ENCODE measurements around the gene PXMP2. TPM values are rescaled to one million over a fixed set of nuclear protein-coding genes. Genes with fewer than 3 reads are reported as not detected.

PXMP2 gene
- polyA plus RNA-seq, 1 experiment = 22.3 TPM

DNA sequence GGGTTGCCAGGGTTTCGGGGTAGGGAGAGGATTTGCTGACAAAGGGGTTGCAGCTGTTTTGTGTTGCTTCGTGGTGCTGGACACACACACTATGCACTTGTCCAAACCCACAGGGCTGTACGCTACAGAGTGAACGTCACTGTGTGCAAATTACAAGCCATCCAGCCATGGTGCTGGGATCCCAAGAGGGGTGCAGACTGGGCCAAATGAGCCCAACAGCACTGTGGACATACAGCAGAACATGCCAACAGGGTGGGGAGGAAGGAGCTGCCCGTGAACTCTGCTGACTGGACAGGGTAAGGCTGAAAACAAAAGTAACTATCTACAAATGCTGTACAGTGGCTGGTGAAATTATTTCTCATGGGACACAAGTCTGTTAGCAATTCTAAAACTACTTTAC is 25.4 kb upstream of the PXMP2 start:
- ChIA-PET CTCF (interaction anchor here (1.1 kb wide), 1 partner anchor 23 kb away, joined by 3 read pairs; no protein-coding TSS in a partner anchor), POLR2A (no interaction called here)
- H3K4me3 ChIP-seq (ENCODE audit: low read depth, low read length) = no peak overlapping the region
- TF ChIP-seq, protein P1, sequence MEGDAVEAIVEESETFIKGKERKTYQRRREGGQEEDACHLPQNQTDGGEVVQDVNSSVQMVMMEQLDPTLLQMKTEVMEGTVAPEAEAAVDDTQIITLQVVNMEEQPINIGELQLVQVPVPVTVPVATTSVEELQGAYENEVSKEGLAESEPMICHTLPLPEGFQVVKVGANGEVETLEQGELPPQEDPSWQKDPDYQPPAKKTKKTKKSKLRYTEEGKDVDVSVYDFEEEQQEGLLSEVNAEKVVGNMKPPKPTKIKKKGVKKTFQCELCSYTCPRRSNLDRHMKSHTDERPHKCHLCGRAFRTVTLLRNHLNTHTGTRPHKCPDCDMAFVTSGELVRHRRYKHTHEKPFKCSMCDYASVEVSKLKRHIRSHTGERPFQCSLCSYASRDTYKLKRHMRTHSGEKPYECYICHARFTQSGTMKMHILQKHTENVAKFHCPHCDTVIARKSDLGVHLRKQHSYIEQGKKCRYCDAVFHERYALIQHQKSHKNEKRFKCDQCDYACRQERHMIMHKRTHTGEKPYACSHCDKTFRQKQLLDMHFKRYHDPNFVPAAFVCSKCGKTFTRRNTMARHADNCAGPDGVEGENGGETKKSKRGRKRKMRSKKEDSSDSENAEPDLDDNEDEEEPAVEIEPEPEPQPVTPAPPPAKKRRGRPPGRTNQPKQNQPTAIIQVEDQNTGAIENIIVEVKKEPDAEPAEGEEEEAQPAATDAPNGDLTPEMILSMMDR (IDR thresholded peaks at IDR 0.05; ENCODE audit: insufficient read depth, low read depth, low read length) = no peak
- no peaks in the 10 kb centered on the region for H3K27me3 ChIP-seq (ENCODE audit: control insufficient read depth, insufficient read depth, low read length)
- no peak for DNase-seq (ENCODE audit: low read depth)
- peaks cover 18% of the 10 kb centered on the region for H3K36me3 ChIP-seq (ENCODE audit: control insufficient read depth, insufficient read depth, low read length)

DNA sequence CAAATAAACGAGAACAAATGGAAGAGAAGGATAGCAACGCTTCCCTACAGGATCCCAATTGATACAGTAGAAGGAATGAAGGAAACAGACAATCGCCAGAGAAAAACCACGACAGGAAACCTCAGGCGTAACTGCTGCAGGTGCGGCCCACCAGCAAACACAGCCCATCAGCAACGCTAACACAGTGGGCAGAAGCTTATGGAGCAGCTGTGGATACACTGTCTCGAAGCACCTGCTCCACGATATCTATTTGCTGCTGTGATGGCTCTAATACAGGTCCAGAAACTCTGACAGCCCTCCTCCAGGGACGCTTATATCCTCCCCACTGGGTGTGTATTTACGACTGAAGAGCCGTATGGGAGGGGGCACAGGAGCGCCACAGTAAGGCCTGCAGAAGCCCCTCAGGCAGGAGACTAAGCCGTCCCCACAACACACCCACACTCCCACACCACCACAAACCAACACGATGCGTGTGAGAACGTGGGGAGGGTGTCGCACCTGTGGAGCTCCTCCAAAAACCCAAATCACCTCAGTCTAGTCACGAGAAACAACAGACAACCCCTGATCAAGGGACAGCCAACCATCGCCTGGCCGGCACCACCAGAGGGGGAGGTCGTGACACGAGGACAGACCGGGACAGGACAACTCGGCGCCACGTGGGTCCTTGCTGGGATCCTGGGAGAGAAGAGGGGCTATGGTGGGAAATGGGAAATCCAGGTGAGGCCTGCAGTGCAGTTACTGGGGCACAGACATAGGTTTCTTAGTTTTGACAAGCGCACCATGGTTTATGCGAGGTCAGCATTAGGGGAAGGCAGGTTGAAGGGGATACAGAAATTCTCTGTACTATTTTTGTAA is 24.3 kb upstream of the PXMP2 start:
- TF ChIP-seq, protein P1 (IDR thresholded peaks at IDR 0.05; ENCODE audit: insufficient read depth, low read depth, low read length) = no peak
- no peak for DNase-seq (ENCODE audit: low read depth)
- POLR2A ChIA-PET = no interaction called here
- no peak overlapping the region for H3K4me3 ChIP-seq (ENCODE audit: low read depth, low read length)
- H3K36me3 ChIP-seq (ENCODE audit: control insufficient read depth, insufficient read depth, low read length) = peaks cover 15% of the 10 kb centered on the region
- CTCF ChIA-PET = interaction anchor here (2.0 kb wide), 1 partner anchor 25 kb away, joined by 7 read pairs; no protein-coding TSS in a partner anchor
- no peaks in the 10 kb centered on the region for H3K27me3 ChIP-seq (ENCODE audit: control insufficient read depth, insufficient read depth, low read length)

- TF ChIP-seq, protein P1 (IDR thresholded peaks at IDR 0.05; ENCODE audit: insufficient read depth, low read depth, low read length) = no peak
- H3K27me3 ChIP-seq (ENCODE audit: control insufficient read depth, insufficient read depth, low read length) = no peaks in the 10 kb centered on the region
- H3K4me3 ChIP-seq (ENCODE audit: low read depth, low read length) = no peak overlapping the region
- POLR2A ChIA-PET = no interaction called here
- peaks cover 10% of the 10 kb centered on the region for H3K36me3 ChIP-seq (ENCODE audit: control insufficient read depth, insufficient read depth, low read length)
- CTCF ChIA-PET = interaction anchor here (1.9 to 2.0 kb wide), 2 partner anchors 26 kb away, joined by 5 to 7 read pairs; no protein-coding TSS in a partner anchor
- no peak for DNase-seq (ENCODE audit: low read depth)
Observed at GRCh38 chr12:132664206-132665148, 22.9 kb upstream of the PXMP2 start.

DNA sequence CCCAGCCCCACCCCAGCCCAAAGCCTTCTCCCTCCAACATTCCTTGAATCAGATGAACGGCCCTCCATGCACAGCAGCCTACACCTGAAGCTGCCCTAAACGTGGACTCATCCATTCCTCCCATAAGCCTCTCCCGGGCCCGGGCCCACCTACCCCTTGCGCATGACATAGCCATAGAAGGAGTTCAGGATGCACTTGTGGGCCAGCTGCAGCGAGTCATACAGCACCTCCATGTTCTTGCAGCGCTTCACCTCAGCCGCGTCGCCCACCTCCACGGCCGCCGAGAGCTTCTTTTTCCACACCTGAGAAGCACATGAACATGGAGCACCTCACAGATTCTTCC is 22.3 kb upstream of the PXMP2 start:
- ChIA-PET POLR2A (no interaction called here), CTCF (interaction anchor here (1.9 kb wide), 1 partner anchor 27 kb away, joined by 5 read pairs; no protein-coding TSS in a partner anchor)
- peaks cover 10% of the 10 kb centered on the region for H3K36me3 ChIP-seq (ENCODE audit: control insufficient read depth, insufficient read depth, low read length)
- DNase-seq (ENCODE audit: low read depth) = no peak
- no peaks in the 10 kb centered on the region for H3K27me3 ChIP-seq (ENCODE audit: control insufficient read depth, insufficient read depth, low read length)
- TF ChIP-seq, protein P1 (IDR thresholded peaks at IDR 0.05; ENCODE audit: insufficient read depth, low read depth, low read length) = no peak
- no peak overlapping the region for H3K4me3 ChIP-seq (ENCODE audit: low read depth, low read length)

DNA sequence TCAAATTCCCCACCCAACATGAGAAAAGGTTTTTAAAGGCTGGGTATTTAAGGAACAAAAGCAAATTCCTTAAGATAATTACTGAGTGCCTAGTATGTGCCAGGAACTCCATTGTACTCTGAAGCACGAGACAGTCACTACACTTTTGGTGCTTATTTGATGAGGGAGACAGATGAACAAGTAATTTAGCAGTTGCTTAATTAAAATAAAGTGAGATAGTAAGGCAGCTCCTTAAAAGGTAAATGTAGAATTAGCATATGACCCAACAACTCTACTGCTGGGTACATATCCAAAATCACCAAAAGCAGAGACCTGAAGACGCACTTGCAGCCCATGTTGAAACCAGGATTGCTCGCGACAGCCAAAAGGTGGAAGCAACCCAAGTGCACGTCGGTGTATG is 21.6 kb upstream of the PXMP2 start:
- CTCF ChIA-PET = interaction anchor here (1.9 kb wide), 1 partner anchor 27 kb away, joined by 5 read pairs; no protein-coding TSS in a partner anchor
- POLR2A ChIA-PET = no interaction called here
- no peaks in the 10 kb centered on the region for H3K27me3 ChIP-seq (ENCODE audit: control insufficient read depth, insufficient read depth, low read length)
- no peak for DNase-seq (ENCODE audit: low read depth)
- peaks cover 10% of the 10 kb centered on the region for H3K36me3 ChIP-seq (ENCODE audit: control insufficient read depth, insufficient read depth, low read length)
- TF ChIP-seq, protein P1 (IDR thresholded peaks at IDR 0.05; ENCODE audit: insufficient read depth, low read depth, low read length) = no peak
- H3K4me3 ChIP-seq (ENCODE audit: low read depth, low read length) = no peak overlapping the region

Measured in BJ (cell line).